Pulmonary artery endothelial cell (primary cell): ENCODE measurements around the gene HAP1. TPM values are rescaled to one million over a fixed set of nuclear protein-coding genes. Genes with fewer than 3 reads are reported as not detected.
"Not testable (repeated sequence)": the region's sequence is repeated elsewhere in the genome, so short reads cannot be mapped to it uniquely, and the experiment has no call there.

ENCODE experiments used
- DNase-seq: peaks from one replicate; pipeline ENCODE4 v3.0.0-alpha.2; 2011; ENCODE audit warnings: low read depth, low spot score
- total RNA-seq: library from RNA; depleted of rRNA; stranded (reverse); fragments of >200 nt; gene quantifications from 2 replicates; pipeline ENCODE4 v1.2.3, GENCODE V29; 2014

The HAP1 gene
- total RNA-seq, 1 donor from 2014 or later = 0.07 TPM

GRCh38 chr17:41724476-41725050, 9.9 kb downstream of the HAP1 start:
- no peak for DNase-seq

GRCh38 chr17:41723801-41724475, 10.5 kb downstream of the HAP1 start:
- DNase-seq = no peak

GRCh38 chr17:41722231-41722630, 12.2 kb downstream of the HAP1 start:
- no peak for DNase-seq

DNA sequence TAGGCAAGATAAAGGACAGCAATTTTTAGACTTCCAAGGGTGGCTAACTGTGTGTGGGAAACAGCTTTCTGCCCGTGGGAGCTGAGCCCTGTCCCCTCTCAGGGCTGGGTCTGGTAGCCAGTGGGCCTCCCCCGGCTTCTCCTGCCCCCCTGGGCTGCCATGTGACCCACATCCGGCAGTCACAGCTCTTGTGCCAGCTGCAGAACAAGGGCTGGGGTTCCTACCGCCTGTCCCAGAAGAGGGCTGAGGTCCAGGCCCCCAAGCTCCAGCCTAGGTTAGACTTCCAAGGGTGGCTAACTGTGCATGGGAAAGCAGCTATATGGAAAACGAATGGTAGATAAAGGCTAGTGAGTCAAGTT, 16.2 kb downstream of the HAP1 start:
- no peak for DNase-seq

GRCh38 chr17:41717408-41718286, 16.8 kb downstream of the HAP1 start:
- DNase-seq = no peak

DNA sequence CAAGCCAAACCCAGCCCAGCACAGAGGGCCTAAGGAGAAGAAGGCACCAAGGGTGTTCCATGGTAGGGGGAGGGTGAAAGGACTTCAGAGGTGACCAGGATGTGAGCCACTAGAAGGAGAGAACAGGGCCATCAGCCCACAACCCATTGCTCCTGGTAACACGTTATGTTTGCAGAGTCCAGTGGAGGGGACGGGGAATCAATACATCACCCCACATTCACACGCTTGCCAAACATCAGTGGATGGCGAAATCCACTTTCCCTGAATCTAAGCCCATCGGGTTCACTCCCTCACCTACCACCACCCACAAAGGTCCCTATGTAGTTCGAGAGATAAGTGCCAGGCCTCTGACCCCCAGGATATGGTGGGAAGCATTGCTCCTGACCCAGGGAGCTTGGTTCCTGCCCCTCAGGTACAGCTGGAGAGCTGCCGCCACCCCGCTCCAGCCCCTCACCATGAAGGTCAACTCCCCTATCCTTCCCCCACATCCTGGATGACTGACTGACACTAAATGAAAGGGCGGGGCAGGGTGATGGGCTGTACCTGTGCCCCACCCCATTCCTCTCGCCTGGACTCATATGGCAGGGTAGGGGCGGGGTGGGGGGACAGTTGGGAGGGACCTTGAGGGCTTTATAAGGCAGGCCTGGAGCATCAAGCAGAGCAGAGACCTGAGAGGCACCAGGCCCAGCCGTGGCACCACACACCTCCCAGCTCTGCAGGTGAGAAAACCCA, 22.6 kb downstream of the HAP1 start, which contains the start of gene GAST:
Gene GAST, plus strand, starts transcription at position 663 of the 732 bp plus-strand sequence. CDS start 3,106 bp downstream, outside the sequence.
- DNase-seq = no peak

DNA sequence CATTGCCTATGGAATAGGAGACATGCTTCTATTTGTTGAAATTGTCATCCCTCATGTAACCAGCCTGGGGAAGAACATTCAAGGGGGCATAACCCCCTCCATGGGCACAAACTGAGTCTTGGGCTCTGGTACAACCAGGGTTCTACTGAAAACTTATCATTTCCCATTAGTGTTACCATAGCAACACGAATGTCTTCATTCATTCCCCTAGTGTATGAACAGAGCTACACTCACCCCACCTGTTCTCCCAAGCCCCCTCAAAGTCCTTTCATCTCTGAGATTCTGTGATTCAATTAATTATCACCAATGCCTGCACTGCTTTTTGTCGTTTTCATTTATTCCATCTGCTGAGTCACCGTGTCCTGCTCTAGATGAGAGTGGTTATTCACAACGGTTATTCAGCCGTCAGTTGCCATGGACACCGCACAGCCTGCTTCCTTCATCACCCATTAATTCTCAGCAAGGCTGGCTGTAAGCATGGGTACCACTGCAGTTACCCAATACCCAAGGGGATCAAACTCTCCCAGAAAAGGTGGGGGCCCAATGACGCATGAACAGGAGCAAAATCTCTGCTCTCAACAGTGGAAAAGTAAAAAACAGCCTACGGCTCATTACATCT, 23.9 kb downstream of the HAP1 start:
- no peak for DNase-seq

- no peak for DNase-seq
Measured at GRCh38 chr17:41707803-41708669, 26.4 kb downstream of the HAP1 start.

- no peak for DNase-seq
Measured at GRCh38 chr17:41705271-41705991, 29.0 kb downstream of the HAP1 start.

DNA sequence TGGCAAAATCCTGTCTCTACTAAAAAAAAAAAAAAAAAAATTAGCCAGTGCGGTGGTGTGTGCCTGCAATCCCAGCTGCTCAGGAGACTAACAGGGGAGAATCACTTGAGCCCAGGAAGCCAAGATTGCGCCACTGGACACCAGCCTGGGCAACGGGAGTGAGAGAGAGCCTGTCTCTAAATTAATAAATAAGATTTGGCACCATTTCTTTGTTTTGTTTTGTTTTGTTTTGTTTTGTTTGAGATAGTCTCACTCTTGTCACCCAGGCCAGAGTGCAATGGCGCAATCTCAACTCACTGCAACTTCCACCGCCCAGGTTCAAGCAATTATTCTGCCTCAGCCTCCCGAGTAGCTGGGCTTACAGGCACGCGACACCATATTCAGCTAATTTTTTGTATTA, 31.7 kb downstream of the HAP1 start:
- no peak for DNase-seq

- not testable (repeated sequence) for DNase-seq
Measured at GRCh38 chr17:41700843-41701242, 33.6 kb downstream of the HAP1 start.

- no peak for DNase-seq
Measured at GRCh38 chr17:41697122-41697962, 37.1 kb downstream of the HAP1 start.

GRCh38 chr17:41695954-41696757, 38.3 kb downstream of the HAP1 start:
- no peak for DNase-seq

DNA sequence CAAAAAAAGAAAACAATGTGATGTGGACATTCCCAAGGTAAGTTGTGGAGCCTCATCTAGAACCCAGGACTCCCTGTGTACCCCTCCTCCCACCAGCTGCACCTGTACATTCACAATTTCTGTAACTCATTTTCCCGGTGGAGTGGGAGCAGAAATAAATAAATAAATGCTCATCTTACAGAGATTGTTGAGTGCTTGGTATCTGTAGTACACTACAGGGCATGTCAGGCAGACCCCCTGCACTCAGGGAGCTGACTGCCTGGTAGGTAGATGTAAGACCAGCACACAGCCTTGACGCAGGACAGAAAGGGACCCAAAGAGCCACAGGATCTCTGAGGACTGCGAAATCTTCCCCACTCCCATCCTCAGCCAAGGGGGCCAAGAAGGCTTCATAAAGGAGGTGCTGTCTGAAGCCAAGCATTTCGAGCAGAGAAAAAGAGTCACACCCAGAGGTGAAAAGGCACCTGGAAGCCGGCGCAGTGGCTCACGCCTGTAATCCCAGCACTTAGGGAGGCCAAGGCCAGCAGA, 39.2 kb downstream of the HAP1 start:
- DNase-seq = no peak

- DNase-seq = no peak
Measured at GRCh38 chr17:41692722-41693521, 41.5 kb downstream of the HAP1 start.

- DNase-seq = no peak
Measured at GRCh38 chr17:41691031-41691777, 43.2 kb downstream of the HAP1 start.
